Astrocyte of the hippocampus (primary cell): ENCODE data around the gene RAB11FIP4.
"Not testable (repeated sequence)": the region's sequence is repeated elsewhere in the genome, so short reads cannot be mapped to it uniquely, and the experiment has no call there.

Experiments
- DNase-seq: peaks from one replicate; pipeline ENCODE4 v3.0.0; 2011; ENCODE audit warnings: low read depth, low spot score

RAB11FIP4 gene

GRCh38 chr17:31431852-31432658 is 40.6 kb downstream of the RAB11FIP4 start:
- peak; percentile 10 for DNase-seq

- no peak for DNase-seq
Measured at GRCh38 chr17:31433091-31433790, 41.8 kb downstream of the RAB11FIP4 start.

GRCh38 chr17:31433811-31434726 is 42.6 kb downstream of the RAB11FIP4 start:
- no peak for DNase-seq

- no peak for DNase-seq
Measured at GRCh38 chr17:31434727-31435050, 43.2 kb downstream of the RAB11FIP4 start.

GRCh38 chr17:31435581-31435980 is 44.1 kb downstream of the RAB11FIP4 start:
- no peak for DNase-seq

- DNase-seq: no peak
Measured at GRCh38 chr17:31437720-31438400, 46.4 kb downstream of the RAB11FIP4 start.

- DNase-seq: no peak
Measured at GRCh38 chr17:31439716-31440115, 48.2 kb downstream of the RAB11FIP4 start.

- no peak for DNase-seq
Measured at GRCh38 chr17:31442276-31442675, 50.8 kb downstream of the RAB11FIP4 start.

- not testable (repeated sequence) for DNase-seq
Measured at GRCh38 chr17:31442856-31443255, 51.4 kb downstream of the RAB11FIP4 start.

GRCh38 chr17:31443386-31443785 is 51.9 kb downstream of the RAB11FIP4 start:
- DNase-seq: no peak

- DNase-seq: no peak
Measured at GRCh38 chr17:31444026-31444425, 52.6 kb downstream of the RAB11FIP4 start.

- DNase-seq: no peak
Measured at GRCh38 chr17:31446195-31446967, 54.9 kb downstream of the RAB11FIP4 start.

- DNase-seq: peak; percentile 26
Measured at GRCh38 chr17:31448467-31449077, 57.1 kb downstream of the RAB11FIP4 start.

- DNase-seq: no peak
Measured at GRCh38 chr17:31449111-31449510, 57.6 kb downstream of the RAB11FIP4 start.

GRCh38 chr17:31449746-31450145 is 58.3 kb downstream of the RAB11FIP4 start:
- no peak for DNase-seq

GRCh38 chr17:31452101-31452500 is 60.6 kb downstream of the RAB11FIP4 start:
- DNase-seq: no peak

- DNase-seq: no peak
Measured at GRCh38 chr17:31452561-31453110, 61.2 kb downstream of the RAB11FIP4 start.

GRCh38 chr17:31453896-31454295 is 62.4 kb downstream of the RAB11FIP4 start:
- no peak for DNase-seq

- DNase-seq: no peak
Measured at GRCh38 chr17:31456814-31457213, 65.3 kb downstream of the RAB11FIP4 start.
